CD1c-positive myeloid dendritic cell (primary cell): Measurements from ENCODE around the gene AK5.

Source experiments
- DNase-seq: peaks from one replicate; pipeline ENCODE4 v3.0.0-alpha.2; 2016; ENCODE audit errors: extremely low spot score

AK5 gene

GRCh38 chr1:77281491-77282186 lies at the start of gene AK5:
Gene AK5 (plus strand): TSS chr1:77282019. CDS start chr1:77282314, 295 bp downstream.
- peak; percentile 50 for DNase-seq

GRCh38 chr1:77232829-77233228 lies 49.0 kb upstream of the AK5 start:
- no peak for DNase-seq

DNA sequence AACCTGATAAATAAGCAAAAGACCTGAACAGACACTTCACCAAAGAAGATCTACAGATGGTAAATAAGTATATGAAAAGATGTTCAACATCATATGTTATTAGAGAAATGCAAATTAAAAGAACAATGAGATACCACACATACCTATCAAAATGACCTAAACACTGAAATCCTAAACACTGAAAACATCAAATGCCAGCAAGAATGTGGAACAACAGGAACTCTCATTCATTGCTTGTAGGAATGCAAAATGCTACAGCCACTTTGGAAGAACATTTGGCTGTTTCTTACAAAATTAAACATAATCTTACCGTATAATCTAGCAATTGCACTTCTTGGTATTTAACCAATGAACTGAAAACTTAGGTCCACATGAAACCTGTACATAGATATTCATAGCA lies 47.7 kb upstream of the AK5 start:
- DNase-seq: no peak

DNA sequence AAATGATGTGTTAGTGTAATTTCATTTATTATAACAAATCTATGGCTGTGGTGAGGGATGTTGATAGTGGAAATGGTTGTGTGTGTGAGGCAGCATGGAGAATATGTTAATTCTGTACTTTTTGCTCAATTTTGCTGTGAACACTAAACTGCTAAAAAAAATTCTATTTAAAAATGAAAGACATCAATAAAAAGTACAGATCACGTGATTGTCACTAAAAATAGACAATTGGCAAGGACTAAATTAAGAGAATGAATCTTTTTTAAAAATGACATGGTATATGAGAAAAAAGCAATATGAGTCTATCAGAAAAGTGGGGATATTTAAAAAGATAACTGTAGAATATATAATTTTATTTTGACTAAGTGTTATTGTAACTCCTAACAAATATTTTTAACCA lies 46.9 kb upstream of the AK5 start:
- DNase-seq: no peak

- DNase-seq: no peak
Observed at GRCh38 chr1:77238462-77238861, 43.4 kb upstream of the AK5 start.

- no peak for DNase-seq
Observed at GRCh38 chr1:77239311-77239710, 42.5 kb upstream of the AK5 start.

DNA sequence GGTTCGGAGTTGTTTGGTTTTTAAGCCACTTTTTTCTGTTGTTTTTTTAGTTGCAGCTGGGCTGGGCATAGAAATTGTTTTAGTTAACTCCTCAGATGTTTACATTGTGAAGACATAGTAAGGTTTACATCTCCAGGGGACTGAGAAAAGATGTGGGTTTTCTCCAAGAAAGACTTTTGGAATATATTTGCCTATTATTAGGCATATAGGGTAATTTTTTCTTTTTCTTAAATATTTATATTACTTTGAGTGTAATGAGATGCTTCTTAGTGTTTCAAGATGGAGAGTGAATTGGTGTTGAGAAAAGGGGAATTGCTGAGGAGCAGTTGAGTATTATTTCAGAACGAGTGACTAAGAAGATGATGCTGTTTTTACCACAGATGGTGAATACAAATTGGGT lies 36.0 kb upstream of the AK5 start:
- DNase-seq: no peak

- DNase-seq: no peak
Observed at GRCh38 chr1:77250126-77250525, 31.7 kb upstream of the AK5 start.

- DNase-seq: no peak
Observed at GRCh38 chr1:77253211-77253610, 28.6 kb upstream of the AK5 start.

DNA sequence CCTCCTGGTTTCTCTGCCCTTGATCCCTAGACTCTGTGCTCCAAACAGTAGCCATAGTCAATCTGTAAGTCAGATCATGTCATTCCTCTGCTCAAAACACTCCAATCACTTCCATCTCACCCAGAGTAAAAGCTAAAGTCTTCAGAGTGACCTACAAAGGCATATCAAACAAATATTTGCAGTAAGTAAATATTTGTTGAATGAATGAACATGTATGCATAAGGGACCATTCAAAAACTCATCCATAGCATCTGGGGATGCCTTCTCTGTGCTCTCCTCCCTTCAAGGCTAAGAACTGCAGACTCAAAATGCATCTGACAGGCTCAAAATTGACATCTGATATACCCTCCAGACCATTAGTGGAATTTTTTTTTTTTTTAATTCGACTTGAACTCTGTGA lies 18.1 kb upstream of the AK5 start:
- DNase-seq: no peak

DNA sequence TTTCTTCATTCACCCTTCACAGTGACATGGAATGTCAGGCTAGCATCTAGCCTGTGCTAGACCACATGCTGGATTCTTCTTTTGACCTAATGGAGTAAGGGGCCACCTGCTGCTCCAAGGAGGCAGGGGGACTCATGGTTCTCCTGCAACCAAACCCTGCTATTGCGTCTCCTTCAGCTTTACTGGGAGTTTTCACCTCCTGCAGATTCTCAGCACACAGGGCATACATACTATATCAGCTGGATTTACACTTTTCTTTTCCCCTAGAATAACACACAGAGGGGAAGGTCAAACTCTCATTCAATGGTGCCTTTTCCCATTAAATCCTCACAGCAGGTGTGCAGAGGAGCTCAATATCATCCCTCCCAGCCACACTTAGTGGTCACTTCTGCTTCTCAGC lies 16.6 kb upstream of the AK5 start:
- no peak for DNase-seq

- DNase-seq: no peak
Observed at GRCh38 chr1:77267035-77267434, 14.8 kb upstream of the AK5 start.

DNA sequence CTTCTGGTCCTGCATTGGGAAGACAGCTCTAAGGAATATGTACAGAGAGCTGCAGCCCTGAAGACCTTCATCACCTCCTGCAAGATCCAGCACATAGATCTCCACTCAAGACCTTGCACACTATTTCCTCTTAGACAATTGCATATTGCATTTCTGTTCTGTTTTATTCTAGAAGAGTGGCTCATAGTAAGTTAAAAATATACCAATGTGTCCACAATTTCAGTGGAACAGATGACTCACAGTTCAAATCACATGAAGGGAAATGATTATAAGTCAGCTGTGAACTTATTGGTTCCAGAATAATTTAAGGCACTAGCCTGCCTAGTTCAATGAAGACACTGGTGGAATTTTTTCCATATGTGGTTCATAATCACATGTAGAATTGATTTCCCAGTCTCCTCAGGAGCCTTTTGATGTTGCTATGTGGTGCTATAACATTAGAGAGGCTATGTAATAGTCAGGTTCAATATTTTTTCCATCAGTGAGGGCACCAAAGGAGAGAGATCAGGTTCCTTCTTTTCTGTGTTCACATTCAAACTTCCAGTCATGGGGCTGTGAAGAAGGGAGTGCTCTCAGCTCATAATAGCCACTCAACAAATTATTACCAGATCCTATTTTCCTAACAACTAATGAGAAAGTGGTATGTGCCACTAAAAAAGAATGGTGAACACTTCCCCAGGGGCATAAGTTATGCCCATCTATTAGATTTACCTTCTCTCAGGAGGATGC lies 9.8 kb upstream of the AK5 start:
- peak; percentile 57 for DNase-seq

- no peak for DNase-seq
Observed at GRCh38 chr1:77273891-77274290, 7.9 kb upstream of the AK5 start.

- DNase-seq: no peak
Observed at GRCh38 chr1:77275194-77275593, 6.6 kb upstream of the AK5 start.

- no peak for DNase-seq
Observed at GRCh38 chr1:77276941-77277340, 4.9 kb upstream of the AK5 start.

GRCh38 chr1:77279929-77280328 lies 1.9 kb upstream of the AK5 start:
- peak; percentile 31 for DNase-seq

- no peak for DNase-seq
Observed at GRCh38 chr1:77280962-77281361, 857 bp upstream of the AK5 start.

DNA sequence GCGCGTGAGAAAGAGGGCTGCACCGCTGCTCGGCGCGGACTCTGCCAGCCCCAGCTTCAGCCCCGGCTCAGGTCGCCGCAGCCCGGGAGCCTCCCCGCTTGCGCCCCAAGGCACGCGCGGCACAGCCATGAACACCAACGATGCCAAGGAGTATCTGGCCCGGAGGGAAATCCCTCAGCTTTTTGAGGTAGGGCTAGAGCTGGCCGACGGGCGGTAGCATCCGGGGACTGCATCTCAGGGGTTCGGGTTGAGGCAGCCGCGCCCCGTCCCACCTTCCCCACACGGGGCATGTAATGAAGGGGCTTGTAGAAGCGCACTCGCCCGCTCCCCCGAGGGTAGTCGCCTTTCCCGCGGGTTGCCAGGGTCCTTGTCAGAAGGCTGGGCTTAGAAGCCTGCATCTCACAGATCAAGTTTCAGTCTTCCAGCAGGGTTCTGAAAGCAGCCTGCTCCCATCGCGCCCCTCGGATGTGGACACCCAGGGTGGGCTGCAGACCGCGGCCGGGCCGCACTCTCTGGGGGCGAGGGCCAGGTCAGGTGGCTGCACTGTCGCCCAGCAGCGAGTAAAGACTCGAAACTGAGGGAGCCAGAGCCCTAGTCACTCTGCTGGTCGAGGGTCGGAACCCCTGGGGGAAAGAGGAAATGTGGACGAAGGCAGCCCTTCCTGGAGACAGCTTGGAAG lies 507 bp downstream of the AK5 start:
- peak; percentile 14 for DNase-seq

DNA sequence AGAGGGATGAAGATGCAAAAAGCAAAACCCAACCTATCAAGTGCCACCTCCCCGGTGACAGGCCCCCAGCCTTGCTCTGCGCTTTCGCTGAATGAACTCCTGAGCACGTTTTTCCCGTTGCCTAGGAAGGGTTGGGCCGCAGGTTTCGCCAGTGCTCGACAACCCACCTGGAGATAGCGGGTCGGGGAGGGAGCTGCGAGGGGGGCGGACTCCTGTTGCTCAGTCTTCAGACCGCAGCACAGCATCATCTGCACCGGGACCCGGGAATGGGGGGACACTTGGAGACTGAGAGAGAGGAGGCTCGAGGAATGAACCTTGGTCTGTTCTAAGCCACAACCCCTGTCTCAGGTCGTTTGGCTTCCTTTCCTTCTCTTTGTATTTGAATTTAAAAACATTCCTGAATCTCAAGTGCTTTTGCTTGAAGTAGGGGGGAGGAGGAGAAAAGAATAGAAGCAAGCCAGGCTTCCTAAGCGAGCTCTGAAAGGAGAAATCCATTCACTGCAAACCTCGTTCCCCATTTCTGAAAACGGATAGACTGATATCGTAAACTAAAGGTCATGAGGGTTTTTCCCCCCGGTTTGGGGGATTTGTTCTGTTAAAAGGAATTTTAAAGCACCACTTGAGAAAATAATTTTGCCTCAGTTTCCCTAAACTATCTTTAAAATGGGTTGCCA lies 1.2 kb downstream of the AK5 start:
- DNase-seq: peak; percentile 11

GRCh38 chr1:77283701-77284425 lies 2.0 kb downstream of the AK5 start:
- DNase-seq: no peak

- no peak for DNase-seq
Observed at GRCh38 chr1:77287535-77287934, 5.7 kb downstream of the AK5 start.
